Measurements from ENCODE around the gene KLRF2.

DNA sequence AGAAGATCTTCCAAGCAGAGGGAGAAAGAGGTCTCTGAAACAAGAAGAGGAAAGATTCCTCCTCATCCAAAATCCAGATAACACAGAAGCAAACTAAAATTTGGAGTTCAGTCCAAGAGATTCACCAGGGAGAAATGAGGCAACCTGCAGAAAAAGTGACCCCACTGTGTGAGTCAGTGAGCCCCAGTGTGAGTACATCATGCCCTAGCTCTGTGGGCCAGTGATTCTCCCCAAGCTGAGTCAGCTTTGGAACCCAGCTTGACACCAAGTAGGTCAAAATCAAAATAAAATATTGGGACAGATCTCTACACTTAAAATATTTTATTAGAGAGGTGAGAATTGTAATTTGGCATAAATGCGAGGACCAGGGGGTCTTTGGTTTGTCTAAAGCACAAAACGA lies 29.4 kb upstream of the KLRF2 start:
- TF ChIP-seq POLR2A (IDR thresholded peaks at IDR 0.05; ENCODE audit: low read length): no peak
- no peak for TF ChIP-seq POLR2AphosphoS2 (conservative IDR thresholded peaks at IDR 0.05; ENCODE audit: low read length)
- TF ChIP-seq SMC3 (IDR thresholded peaks at IDR 0.05): no peak
- TF ChIP-seq, protein P1, sequence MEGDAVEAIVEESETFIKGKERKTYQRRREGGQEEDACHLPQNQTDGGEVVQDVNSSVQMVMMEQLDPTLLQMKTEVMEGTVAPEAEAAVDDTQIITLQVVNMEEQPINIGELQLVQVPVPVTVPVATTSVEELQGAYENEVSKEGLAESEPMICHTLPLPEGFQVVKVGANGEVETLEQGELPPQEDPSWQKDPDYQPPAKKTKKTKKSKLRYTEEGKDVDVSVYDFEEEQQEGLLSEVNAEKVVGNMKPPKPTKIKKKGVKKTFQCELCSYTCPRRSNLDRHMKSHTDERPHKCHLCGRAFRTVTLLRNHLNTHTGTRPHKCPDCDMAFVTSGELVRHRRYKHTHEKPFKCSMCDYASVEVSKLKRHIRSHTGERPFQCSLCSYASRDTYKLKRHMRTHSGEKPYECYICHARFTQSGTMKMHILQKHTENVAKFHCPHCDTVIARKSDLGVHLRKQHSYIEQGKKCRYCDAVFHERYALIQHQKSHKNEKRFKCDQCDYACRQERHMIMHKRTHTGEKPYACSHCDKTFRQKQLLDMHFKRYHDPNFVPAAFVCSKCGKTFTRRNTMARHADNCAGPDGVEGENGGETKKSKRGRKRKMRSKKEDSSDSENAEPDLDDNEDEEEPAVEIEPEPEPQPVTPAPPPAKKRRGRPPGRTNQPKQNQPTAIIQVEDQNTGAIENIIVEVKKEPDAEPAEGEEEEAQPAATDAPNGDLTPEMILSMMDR (IDR thresholded peaks at IDR 0.05): no peak
- TF ChIP-seq, protein P2, sequence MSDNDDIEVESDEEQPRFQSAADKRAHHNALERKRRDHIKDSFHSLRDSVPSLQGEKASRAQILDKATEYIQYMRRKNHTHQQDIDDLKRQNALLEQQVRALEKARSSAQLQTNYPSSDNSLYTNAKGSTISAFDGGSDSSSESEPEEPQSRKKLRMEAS (IDR thresholded peaks at IDR 0.05): no peak
- TF ChIP-seq CHD4 (IDR thresholded peaks at IDR 0.05; ENCODE audit: borderline replicate concordance): no peak
- TF ChIP-seq EP300 (IDR thresholded peaks at IDR 0.05): no peak
- TF ChIP-seq, protein P3, sequence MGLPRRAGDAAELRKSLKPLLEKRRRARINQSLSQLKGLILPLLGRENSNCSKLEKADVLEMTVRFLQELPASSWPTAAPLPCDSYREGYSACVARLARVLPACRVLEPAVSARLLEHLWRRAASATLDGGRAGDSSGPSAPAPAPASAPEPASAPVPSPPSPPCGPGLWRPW (IDR thresholded peaks at IDR 0.05): no peak
- no peak for TF ChIP-seq NR3C1 (IDR thresholded peaks at IDR 0.05)
